Activated T-helper 1 cell treated with anti-CD3 and anti-CD28 coated beads, Interleukin-12 subunit alpha, Interleukin-12 subunit beta, Interleukin-2, Interleukin-4 antibody, amounts not matched to agents 30 ng/mL and 10 ng/mL and 1 ng/mL, durations not matched to agents 14 hours and 24 hours and 36 hours (primary cell): ENCODE measurements around the gene LRFN2. TPM values are rescaled to one million over a fixed set of nuclear protein-coding genes. Genes with fewer than 3 reads are reported as not detected.

Experiments used
- DNase-seq: peaks from one replicate; pipeline ENCODE4 v3.0.0; 2021; ENCODE audit warnings: low spot score
- H3K27ac Mint-ChIP-seq: one replicate; pipeline ENCODE4 v1.8.0; 2021; ENCODE audit warnings: mild to moderate bottlenecking, mixed read lengths
- H3K27me3 Mint-ChIP-seq: one replicate; pipeline ENCODE4 v1.8.0; 2022; ENCODE audit warnings: mild to moderate bottlenecking, moderate library complexity, mixed read lengths; ENCODE audit not compliant: insufficient read depth
- H3K36me3 Mint-ChIP-seq: one replicate; pipeline ENCODE4 v1.8.0; 2021; ENCODE audit warnings: low read depth, mixed read lengths
- H3K4me1 Mint-ChIP-seq: one replicate; pipeline ENCODE4 v1.8.0; 2021; ENCODE audit warnings: low read depth, mixed read lengths
- H3K4me3 Mint-ChIP-seq: one replicate; pipeline ENCODE4 v1.8.0; 2021; ENCODE audit warnings: mild to moderate bottlenecking, moderate library complexity, mixed read lengths
- H3K9me3 Mint-ChIP-seq: one replicate; pipeline ENCODE4 v1.8.0; 2021; ENCODE audit warnings: mixed read lengths
- intact Hi-C: fragments of 100-400 bp; cut with micrococcal nuclease; formaldehyde crosslinking; loops from one replicate; pipeline ENCODE4 v1.15.1; 2024
- total RNA-seq: library from RNA; stranded (reverse); gene quantifications from 2 replicates; pipeline ENCODE4 v1.2.3, GENCODE V29; 2022

Gene LRFN2
- total RNA-seq, 1 donor from 2014 or later, result 0.29 TPM

- no peak overlapping the region for H3K4me3 Mint-ChIP-seq
- no peak overlapping the region for H3K27ac Mint-ChIP-seq
- intact Hi-C loops, result no loop called here
- peaks cover 5% of the 10 kb centered on the region for H3K9me3 Mint-ChIP-seq
- peaks cover 5% of the 10 kb centered on the region for H3K36me3 Mint-ChIP-seq
- peaks cover 3% of the 10 kb centered on the region for H3K27me3 Mint-ChIP-seq
- H3K4me1 Mint-ChIP-seq, result peaks cover 58% of the 10 kb centered on the region
- no peak for DNase-seq
Measured at GRCh38 chr6:40391851-40392517, 195.2 kb downstream of the LRFN2 start.

GRCh38 chr6:40391086-40391485 is 196.1 kb downstream of the LRFN2 start:
- H3K4me1 Mint-ChIP-seq, result peaks cover 66% of the 10 kb centered on the region
- intact Hi-C loops, result no loop called here

GRCh38 chr6:40390144-40390800 is 196.9 kb downstream of the LRFN2 start:
- H3K27me3 Mint-ChIP-seq, result peaks cover 3% of the 10 kb centered on the region
- intact Hi-C loops, result no loop called here
- H3K27ac Mint-ChIP-seq, result peak overlapping the region; percentile 90
- peak overlapping the region; percentile 65 for H3K4me3 Mint-ChIP-seq
- peaks cover 75% of the 10 kb centered on the region for H3K4me1 Mint-ChIP-seq
- H3K36me3 Mint-ChIP-seq, result peaks cover 5% of the 10 kb centered on the region
- peaks cover 5% of the 10 kb centered on the region for H3K9me3 Mint-ChIP-seq
- no peak for DNase-seq

More at GRCh38 chr6:40391086-40391485, 196.1 kb downstream of the LRFN2 start:
- DNase-seq, result peak; percentile 13
- Mint-ChIP-seq H3K36me3 (peaks cover 5% of the 10 kb centered on the region), H3K27me3 (peaks cover 3% of the 10 kb centered on the region), H3K4me3 (peak overlapping the region; percentile 20), H3K27ac (peak overlapping the region; percentile 41), H3K9me3 (peaks cover 5% of the 10 kb centered on the region)

- Mint-ChIP-seq H3K9me3 (no peaks in the 10 kb centered on the region), H3K27ac (peak overlapping the region; percentile 90), H3K36me3 (peaks cover 5% of the 10 kb centered on the region), H3K4me1 (peaks cover 81% of the 10 kb centered on the region), H3K4me3 (peak overlapping the region; percentile 65), H3K27me3 (peaks cover 3% of the 10 kb centered on the region)
- intact Hi-C loops, result loop anchor here (1.0 to 5.0 kb wide), 4 partner anchors 18 to 198 kb away; partner anchors contain the start of gene LRFN2
- peak; percentile 38 for DNase-seq
Measured at GRCh38 chr6:40389254-40389653, 197.9 kb downstream of the LRFN2 start.

GRCh38 chr6:40387871-40388264 is 199.3 kb downstream of the LRFN2 start:
- no peak for DNase-seq
- peaks cover 68% of the 10 kb centered on the region for H3K4me1 Mint-ChIP-seq

GRCh38 chr6:40387127-40387870 is 199.9 kb downstream of the LRFN2 start:
- Mint-ChIP-seq H3K9me3 (no peaks in the 10 kb centered on the region), H3K27ac (peak overlapping the region; percentile 67), H3K36me3 (peaks cover 3% of the 10 kb centered on the region), H3K27me3 (no peaks in the 10 kb centered on the region), H3K4me3 (peak overlapping the region; percentile 20), H3K4me1 (peaks cover 67% of the 10 kb centered on the region)
- intact Hi-C loops, result loop anchor here (5.0 kb wide), 1 partner anchor 200 kb away; the partner anchor contains the start of gene LRFN2
- no peak for DNase-seq

More at GRCh38 chr6:40387871-40388264, 199.3 kb downstream of the LRFN2 start:
- intact Hi-C loops, result loop anchor here (2.0 to 5.0 kb wide), 2 partner anchors 59 to 199 kb away; partner anchors contain the start of gene LRFN2
- Mint-ChIP-seq H3K27me3 (no peaks in the 10 kb centered on the region), H3K9me3 (no peaks in the 10 kb centered on the region), H3K36me3 (peaks cover 3% of the 10 kb centered on the region), H3K4me3 (peak overlapping the region; percentile 20), H3K27ac (peak overlapping the region; percentile 67)

- intact Hi-C loops, result loop anchor here (5.0 kb wide), 1 partner anchor 201 kb away; the partner anchor contains the start of gene LRFN2
- H3K36me3 Mint-ChIP-seq, result peaks cover 3% of the 10 kb centered on the region
- H3K4me3 Mint-ChIP-seq, result peak overlapping the region; percentile 8
- peaks cover 69% of the 10 kb centered on the region for H3K4me1 Mint-ChIP-seq
- H3K27ac Mint-ChIP-seq, result no peak overlapping the region
- H3K9me3 Mint-ChIP-seq, result no peaks in the 10 kb centered on the region
- H3K27me3 Mint-ChIP-seq, result peaks cover 3% of the 10 kb centered on the region
- DNase-seq, result no peak
Measured at GRCh38 chr6:40386200-40386599, 201.0 kb downstream of the LRFN2 start.

- DNase-seq, result no peak
- no peaks in the 10 kb centered on the region for H3K9me3 Mint-ChIP-seq
- intact Hi-C loops, result loop anchor here (5.0 kb wide), 1 partner anchor 409 kb away; no protein-coding TSS in a partner anchor
- no peak overlapping the region for H3K27ac Mint-ChIP-seq
- H3K4me3 Mint-ChIP-seq, result no peak overlapping the region
- H3K4me1 Mint-ChIP-seq, result peaks cover 55% of the 10 kb centered on the region
- H3K27me3 Mint-ChIP-seq, result peaks cover 3% of the 10 kb centered on the region
- peaks cover 3% of the 10 kb centered on the region for H3K36me3 Mint-ChIP-seq
Measured at GRCh38 chr6:40383348-40384115, 203.6 kb downstream of the LRFN2 start.

- peaks cover 12% of the 10 kb centered on the region for H3K9me3 Mint-ChIP-seq
- peaks cover 42% of the 10 kb centered on the region for H3K4me1 Mint-ChIP-seq
- H3K36me3 Mint-ChIP-seq, result peaks cover 15% of the 10 kb centered on the region
- peaks cover 3% of the 10 kb centered on the region for H3K27me3 Mint-ChIP-seq
- no peak for DNase-seq
- H3K27ac Mint-ChIP-seq, result no peak overlapping the region
- intact Hi-C loops, result loop anchor here (5.0 kb wide), 1 partner anchor 412 kb away; no protein-coding TSS in a partner anchor
- H3K4me3 Mint-ChIP-seq, result no peak overlapping the region
Measured at GRCh38 chr6:40380271-40380670, 206.9 kb downstream of the LRFN2 start.

- H3K36me3 Mint-ChIP-seq, result peaks cover 15% of the 10 kb centered on the region
- H3K4me1 Mint-ChIP-seq, result peaks cover 42% of the 10 kb centered on the region
- H3K9me3 Mint-ChIP-seq, result peaks cover 17% of the 10 kb centered on the region
- no peak overlapping the region for H3K4me3 Mint-ChIP-seq
- DNase-seq, result no peak
- H3K27ac Mint-ChIP-seq, result no peak overlapping the region
- intact Hi-C loops, result loop anchor here (5.0 kb wide), 1 partner anchor 412 kb away; no protein-coding TSS in a partner anchor
- H3K27me3 Mint-ChIP-seq, result peaks cover 3% of the 10 kb centered on the region
Measured at GRCh38 chr6:40379811-40380210, 207.4 kb downstream of the LRFN2 start.

- intact Hi-C loops, result no loop called here
Measured at GRCh38 chr6:40378725-40379074, 208.5 kb downstream of the LRFN2 start.

More at GRCh38 chr6:40378725-40379074, 208.5 kb downstream of the LRFN2 start:
- Mint-ChIP-seq H3K4me1 (peaks cover 39% of the 10 kb centered on the region), H3K27ac (no peak overlapping the region), H3K4me3 (no peak overlapping the region), H3K36me3 (peaks cover 16% of the 10 kb centered on the region), H3K27me3 (peaks cover 3% of the 10 kb centered on the region), H3K9me3 (peaks cover 17% of the 10 kb centered on the region)
- DNase-seq, result no peak
